DND-41 (cell line): ENCODE data around the gene CCL4.
"Not testable (repeated sequence)": the region's sequence is repeated elsewhere in the genome, so short reads cannot be mapped to it uniquely, and the experiment has no call there.

Experiments
- ATAC-seq: fragments of 200-7000 bp; cut with Tn5 transposase; 3 replicates; pipeline ENCODE4 v1.9.1; 2021; ENCODE audit warnings: low read depth; ENCODE audit not compliant: insufficient read depth
- DNase-seq: peaks from one replicate; pipeline ENCODE4 v3.0.0-alpha.2; 2020
- H2AFZ ChIP-seq: 2 replicates; pipeline ENCODE4 v1.6.0; 2012; ENCODE audit warnings: low read depth, low read length
- H3K27ac ChIP-seq: 2 replicates; pipeline ENCODE4 v1.5.1; 2012; ENCODE audit warnings: low read length, inconsistent platforms
- H3K27me3 ChIP-seq: fragments of 200-600 bp; sonication (generic); 2 replicates; pipeline ENCODE4 v1.6.0; 2012; ENCODE audit warnings: low read length, mild to moderate bottlenecking, inconsistent platforms; ENCODE audit not compliant: insufficient read depth, poor library complexity
- H3K36me3 ChIP-seq: 2 replicates; pipeline ENCODE4 v1.5.1; 2012; ENCODE audit warnings: low read length, inconsistent platforms; ENCODE audit not compliant: insufficient read depth
- H3K4me1 ChIP-seq: 2 replicates; pipeline ENCODE4 v1.5.1; 2012; ENCODE audit warnings: mild to moderate bottlenecking, low read length; ENCODE audit not compliant: insufficient read depth
- H3K4me2 ChIP-seq: 2 replicates; pipeline ENCODE4 v1.6.0; 2012; ENCODE audit warnings: mild to moderate bottlenecking, moderate library complexity, low read length, inconsistent platforms; ENCODE audit not compliant: insufficient read depth
- H3K4me3 ChIP-seq, 2 experiments: fragments of 200-600 bp in 1 of 2; shearing (Covaris generic) in 1 of 2; 2 replicates each; pipeline ENCODE4 v1.5.1; 2012 to 2016; ENCODE audit warnings: inconsistent platforms in 2 of 2, low read length in 2 of 2, mild to moderate bottlenecking in 2 of 2, low read depth in 1 of 2, moderate library complexity in 1 of 2
- H3K79me2 ChIP-seq: 2 replicates; pipeline ENCODE4 v1.6.0; 2012; ENCODE audit warnings: low read length, inconsistent platforms; ENCODE audit not compliant: insufficient read depth
- H3K9ac ChIP-seq: 2 replicates; pipeline ENCODE4 v1.6.0; 2012; ENCODE audit warnings: low read depth, mild to moderate bottlenecking, inconsistent platforms, low read length, moderate library complexity
- H3K9me3 ChIP-seq: 2 replicates; pipeline ENCODE4 v1.5.1; 2012; ENCODE audit warnings: low read length, moderate library complexity, mild to moderate bottlenecking, inconsistent platforms; ENCODE audit not compliant: insufficient read depth, severe bottlenecking
- H4K20me1 ChIP-seq: 2 replicates; pipeline ENCODE4 v1.6.0; 2012; ENCODE audit warnings: low read length; ENCODE audit not compliant: insufficient read depth
- EZH2 ChIP-seq: IDR thresholded peaks from 3 replicates; pipeline ENCODE4 v1.6.1; 2012; ENCODE audit warnings: borderline replicate concordance, low read depth, mild to moderate bottlenecking, moderate library complexity, low read length, inconsistent platforms; ENCODE audit not compliant: severe bottlenecking
- TF ChIP-seq, protein P1 (sequence below): IDR thresholded peaks from 2 replicates; pipeline ENCODE4 v1.5.1; 2012; ENCODE audit warnings: borderline replicate concordance, low read length, moderate library complexity, mild to moderate bottlenecking; ENCODE audit not compliant: poor library complexity, severe bottlenecking; ENCODE audit errors: extremely low read depth

CCL4 gene

DNA sequence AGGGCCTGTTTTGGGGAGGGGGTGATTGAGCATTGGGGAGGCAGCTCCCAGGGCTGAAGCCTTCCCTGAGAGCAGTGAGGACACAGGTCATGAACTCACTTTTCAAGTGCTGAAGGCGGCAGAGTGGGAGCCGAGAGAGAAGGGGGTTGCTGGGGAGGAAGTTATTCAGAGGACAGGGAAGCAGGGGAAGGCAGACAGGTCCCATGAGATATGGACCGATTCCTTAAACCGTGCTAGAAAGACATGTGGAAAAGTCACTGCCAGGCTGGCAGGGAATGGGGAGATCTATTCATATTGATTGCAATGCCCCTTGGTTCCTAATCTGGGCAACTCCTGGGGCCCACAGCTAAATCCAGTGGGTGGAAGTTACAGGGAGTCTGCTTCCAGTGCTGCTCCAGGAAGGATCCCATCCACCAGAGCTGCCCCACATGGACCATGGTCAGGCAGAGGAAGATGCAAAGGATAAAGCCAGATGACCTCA, 1.1 kb downstream of the CCL4 start:
- ATAC-seq (no peak), DNase-seq (no peak)
- Histone ChIP-seq H3K9me3 (no peaks in the 10 kb centered on the region), H3K27ac (no peak overlapping the region), H3K4me3 (no peak overlapping the region), H3K27me3 (no peaks in the 10 kb centered on the region), H3K36me3 (no peaks in the 10 kb centered on the region), H3K4me2 (no peak overlapping the region), H4K20me1 (no peaks in the 10 kb centered on the region), H3K4me1 (0 out of 2 replicates have a peak, but pooled peaks cover 2% of the 10 kb centered on the region), H3K9ac (no peak overlapping the region), H3K79me2 (no peaks in the 10 kb centered on the region), H2AFZ (no peak overlapping the region)
- TF ChIP-seq, protein P1, sequence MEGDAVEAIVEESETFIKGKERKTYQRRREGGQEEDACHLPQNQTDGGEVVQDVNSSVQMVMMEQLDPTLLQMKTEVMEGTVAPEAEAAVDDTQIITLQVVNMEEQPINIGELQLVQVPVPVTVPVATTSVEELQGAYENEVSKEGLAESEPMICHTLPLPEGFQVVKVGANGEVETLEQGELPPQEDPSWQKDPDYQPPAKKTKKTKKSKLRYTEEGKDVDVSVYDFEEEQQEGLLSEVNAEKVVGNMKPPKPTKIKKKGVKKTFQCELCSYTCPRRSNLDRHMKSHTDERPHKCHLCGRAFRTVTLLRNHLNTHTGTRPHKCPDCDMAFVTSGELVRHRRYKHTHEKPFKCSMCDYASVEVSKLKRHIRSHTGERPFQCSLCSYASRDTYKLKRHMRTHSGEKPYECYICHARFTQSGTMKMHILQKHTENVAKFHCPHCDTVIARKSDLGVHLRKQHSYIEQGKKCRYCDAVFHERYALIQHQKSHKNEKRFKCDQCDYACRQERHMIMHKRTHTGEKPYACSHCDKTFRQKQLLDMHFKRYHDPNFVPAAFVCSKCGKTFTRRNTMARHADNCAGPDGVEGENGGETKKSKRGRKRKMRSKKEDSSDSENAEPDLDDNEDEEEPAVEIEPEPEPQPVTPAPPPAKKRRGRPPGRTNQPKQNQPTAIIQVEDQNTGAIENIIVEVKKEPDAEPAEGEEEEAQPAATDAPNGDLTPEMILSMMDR: no peak

DNA sequence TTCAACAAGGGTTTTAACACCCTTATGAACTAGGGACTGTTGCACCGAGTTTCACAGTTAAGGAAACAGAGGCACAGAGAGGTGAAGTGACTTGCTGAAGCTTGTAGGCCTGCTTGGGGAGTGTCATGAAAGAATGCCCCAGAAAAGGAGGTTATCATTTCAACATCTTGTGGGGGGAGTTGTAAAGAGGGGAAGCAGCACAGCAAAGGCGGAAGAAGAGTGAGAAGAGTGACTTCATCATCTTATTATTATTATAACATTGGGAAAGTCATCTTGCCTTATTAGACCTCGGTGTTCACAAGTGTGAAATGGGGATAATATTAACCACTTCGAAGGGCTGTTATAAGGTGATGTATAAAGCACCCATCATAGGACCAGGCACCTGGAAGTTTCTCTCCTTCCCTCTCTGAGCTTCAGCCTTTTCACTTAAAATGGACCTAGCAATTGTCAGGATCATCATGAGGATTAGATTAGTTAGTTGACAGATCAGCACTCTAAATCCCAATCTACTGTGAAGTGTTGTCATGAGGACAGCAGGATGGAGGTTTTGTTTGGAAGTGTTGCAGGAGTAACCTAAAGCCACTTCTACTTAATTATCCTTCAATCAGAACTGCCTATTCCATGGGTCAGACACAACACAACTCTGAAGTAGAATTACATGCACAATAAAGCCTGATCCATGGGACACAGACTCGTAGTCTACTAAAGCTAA, 2.3 kb downstream of the CCL4 start:
- ATAC-seq (no peak), DNase-seq (no peak)
- Histone ChIP-seq H3K4me1 (0 out of 2 replicates have a peak, but pooled peaks cover 2% of the 10 kb centered on the region), H2AFZ (no peak overlapping the region), H3K4me2 (no peak overlapping the region), H3K9me3 (no peaks in the 10 kb centered on the region), H3K27me3 (no peaks in the 10 kb centered on the region), H3K27ac (no peak overlapping the region), H3K36me3 (no peaks in the 10 kb centered on the region), H3K9ac (no peak overlapping the region), H3K4me3 (no peak overlapping the region), H3K79me2 (no peaks in the 10 kb centered on the region), H4K20me1 (no peaks in the 10 kb centered on the region)
- TF ChIP-seq EZH2: no peak
- TF ChIP-seq, protein P1: no peak

DNA sequence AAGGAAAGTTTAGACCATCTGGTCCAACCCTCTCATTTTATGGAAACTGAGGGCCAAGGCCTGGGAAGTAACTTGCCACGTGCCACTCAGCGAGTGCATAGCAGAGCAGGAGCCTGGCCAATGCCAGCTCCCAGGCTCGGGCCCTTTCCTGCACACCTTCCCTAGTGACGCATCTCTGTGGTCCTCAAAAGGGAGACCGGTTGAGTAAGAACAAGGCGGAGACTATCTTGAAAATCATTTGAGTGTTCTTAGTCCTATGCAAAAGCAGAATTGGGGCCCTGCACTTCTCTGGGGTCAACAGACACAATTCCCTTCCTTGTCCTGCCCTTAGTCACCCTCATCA, 2.8 kb downstream of the CCL4 start:
- no peak for TF ChIP-seq EZH2
- TF ChIP-seq, protein P1: no peak
- Histone ChIP-seq H3K79me2 (no peaks in the 10 kb centered on the region), H3K9ac (no peak overlapping the region), H3K27ac (no peak overlapping the region), H3K4me3 (no peak overlapping the region), H3K27me3 (no peaks in the 10 kb centered on the region), H2AFZ (no peak overlapping the region), H3K4me1 (0 out of 2 replicates have a peak, but pooled peaks cover 2% of the 10 kb centered on the region), H3K36me3 (no peaks in the 10 kb centered on the region), H3K9me3 (no peaks in the 10 kb centered on the region), H4K20me1 (no peaks in the 10 kb centered on the region), H3K4me2 (no peak overlapping the region)
- ATAC-seq: no peak
- DNase-seq: no peak

DNA sequence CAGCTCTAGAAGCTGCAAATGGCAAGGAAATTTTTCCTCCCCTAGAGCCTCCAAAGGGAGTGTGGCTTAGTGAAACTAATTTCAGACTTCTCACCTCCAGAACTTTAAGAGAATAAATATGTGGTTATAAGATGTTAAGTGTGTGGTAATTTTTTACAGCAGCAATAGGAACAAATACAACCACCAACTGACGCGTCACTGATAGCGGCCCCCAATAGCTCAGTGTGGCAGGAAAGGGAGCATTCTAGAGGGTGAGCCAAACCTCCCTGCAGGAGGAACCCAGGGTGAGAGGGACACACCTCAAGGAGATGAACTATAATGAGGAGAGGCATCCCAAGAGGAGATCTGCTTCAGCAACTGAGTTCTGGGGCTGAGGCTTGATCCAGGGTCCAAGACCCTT, 4.0 kb downstream of the CCL4 start:
- no peak for TF ChIP-seq EZH2
- DNase-seq (no peak), ATAC-seq (no peak)
- H3K36me3 ChIP-seq: no peaks in the 10 kb centered on the region
- H3K4me1 ChIP-seq: 0 out of 2 replicates have a peak, but pooled peaks cover 2% of the 10 kb centered on the region
- no peak overlapping the region for H3K4me3 ChIP-seq
- no peak overlapping the region for H2AFZ ChIP-seq
- no peak overlapping the region for H3K9ac ChIP-seq
- H3K79me2 ChIP-seq: no peaks in the 10 kb centered on the region
- H3K9me3 ChIP-seq: no peaks in the 10 kb centered on the region
- no peaks in the 10 kb centered on the region for H3K27me3 ChIP-seq
- no peak overlapping the region for H3K4me2 ChIP-seq
- no peak overlapping the region for H3K27ac ChIP-seq
- H4K20me1 ChIP-seq: no peaks in the 10 kb centered on the region

DNA sequence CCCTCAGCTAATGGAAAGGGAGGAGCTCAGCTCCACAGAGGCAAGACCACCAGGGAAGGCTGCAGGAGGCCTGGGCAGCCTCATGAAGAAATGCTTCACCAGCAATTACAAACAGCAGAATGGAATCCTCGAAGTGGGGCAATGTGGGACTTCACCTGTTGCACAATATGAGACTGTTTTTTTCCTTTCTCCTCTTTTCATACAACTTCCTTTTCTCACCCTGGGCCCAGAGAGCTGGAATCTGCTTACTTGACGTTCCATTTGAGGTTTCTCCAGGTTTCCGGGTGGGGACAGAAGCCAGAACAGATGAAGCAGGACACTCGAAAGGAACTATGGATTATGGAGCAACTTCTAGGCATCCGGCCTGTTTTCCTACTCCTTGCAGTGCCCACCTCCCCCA, 4.6 kb downstream of the CCL4 start:
- H3K9ac ChIP-seq, H2AFZ ChIP-seq, H3K4me3 ChIP-seq, H4K20me1 ChIP-seq, H3K27ac ChIP-seq, DNase-seq, H3K9me3 ChIP-seq, H3K79me2 ChIP-seq, H3K4me2 ChIP-seq, H3K4me1 ChIP-seq, H3K27me3 ChIP-seq, H3K36me3 ChIP-seq, ATAC-seq: not testable (repeated sequence)
